ENCODE data around the gene SEMA4D.

DNA sequence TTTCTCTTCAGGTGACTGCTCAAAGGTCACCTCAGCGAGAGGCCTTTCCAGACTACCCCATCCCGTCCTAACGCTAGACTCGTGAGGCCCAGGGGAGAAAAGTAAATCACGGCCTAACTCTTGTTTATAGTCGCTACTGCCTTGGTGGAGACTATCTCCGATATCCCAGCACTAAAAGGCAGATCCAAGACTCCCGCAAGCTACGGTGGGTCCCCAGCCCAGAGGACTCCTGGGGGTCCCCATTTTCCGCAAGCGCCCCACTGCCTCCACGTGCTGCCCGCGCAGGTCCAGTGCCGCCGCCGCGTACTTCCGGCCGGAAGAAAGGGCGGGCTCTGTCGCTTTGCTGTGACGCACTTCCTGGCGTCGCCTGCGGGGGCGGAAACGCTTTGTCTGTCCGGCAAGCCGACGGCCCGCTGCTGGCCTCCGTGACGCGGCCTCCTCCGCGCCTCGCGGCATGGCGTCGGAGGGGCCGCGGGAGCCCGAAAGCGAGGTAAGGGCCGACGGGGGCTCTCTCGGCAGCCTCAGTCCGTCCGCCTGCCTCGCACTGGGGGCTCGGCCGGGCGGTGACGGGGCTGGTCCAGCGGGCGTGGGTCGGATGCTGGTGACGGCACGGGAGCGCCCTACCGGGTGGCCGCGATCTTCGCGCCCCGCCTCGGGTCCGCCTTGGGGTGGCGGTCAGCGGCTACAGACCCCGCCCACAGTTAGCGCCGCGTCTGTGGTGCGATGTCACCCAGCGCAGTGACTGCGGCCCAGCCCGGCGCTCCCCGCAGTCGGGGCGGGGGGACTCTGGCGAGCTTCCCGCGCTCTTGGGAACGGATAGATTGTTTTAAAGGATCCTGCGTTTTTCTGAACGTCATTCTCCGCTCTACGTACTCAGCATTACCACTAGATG, 179.5 kb downstream of the SEMA4D start, which contains the start of gene SECISBP2:
- TF ChIP-seq POLR2A (IDR thresholded peaks at IDR 0.05), result peak; percentile 96 to 99
- TF ChIP-seq, protein P1, sequence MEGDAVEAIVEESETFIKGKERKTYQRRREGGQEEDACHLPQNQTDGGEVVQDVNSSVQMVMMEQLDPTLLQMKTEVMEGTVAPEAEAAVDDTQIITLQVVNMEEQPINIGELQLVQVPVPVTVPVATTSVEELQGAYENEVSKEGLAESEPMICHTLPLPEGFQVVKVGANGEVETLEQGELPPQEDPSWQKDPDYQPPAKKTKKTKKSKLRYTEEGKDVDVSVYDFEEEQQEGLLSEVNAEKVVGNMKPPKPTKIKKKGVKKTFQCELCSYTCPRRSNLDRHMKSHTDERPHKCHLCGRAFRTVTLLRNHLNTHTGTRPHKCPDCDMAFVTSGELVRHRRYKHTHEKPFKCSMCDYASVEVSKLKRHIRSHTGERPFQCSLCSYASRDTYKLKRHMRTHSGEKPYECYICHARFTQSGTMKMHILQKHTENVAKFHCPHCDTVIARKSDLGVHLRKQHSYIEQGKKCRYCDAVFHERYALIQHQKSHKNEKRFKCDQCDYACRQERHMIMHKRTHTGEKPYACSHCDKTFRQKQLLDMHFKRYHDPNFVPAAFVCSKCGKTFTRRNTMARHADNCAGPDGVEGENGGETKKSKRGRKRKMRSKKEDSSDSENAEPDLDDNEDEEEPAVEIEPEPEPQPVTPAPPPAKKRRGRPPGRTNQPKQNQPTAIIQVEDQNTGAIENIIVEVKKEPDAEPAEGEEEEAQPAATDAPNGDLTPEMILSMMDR (IDR thresholded peaks at IDR 0.05), result peak; percentile 61 to 74 (median 74)
